Keratinocyte (primary cell): ENCODE measurements around the gene XYLT2.
"Not testable (repeated sequence)": the region's sequence is repeated elsewhere in the genome, so short reads cannot be mapped to it uniquely, and the experiment has no call there.

Experiments
- EZH2 ChIP-seq: IDR thresholded peaks from one replicate; pipeline ENCODE4 v1.6.1; 2012; ENCODE audit warnings: inconsistent platforms, mild to moderate bottlenecking, low read length, moderate library complexity
- TF ChIP-seq, protein P1 (sequence below), 3 experiments: IDR thresholded peaks in 1 of 3; conservative IDR thresholded peaks in 1 of 3; optimal IDR thresholded peaks in 1 of 3; 2 replicates in 2 of 3; 3 replicates in 1 of 3; pipeline versions ENCODE3 to v1.5.1; 2011; ENCODE audit warnings: low read length in 3 of 3, mild to moderate bottlenecking in 3 of 3, moderate library complexity in 2 of 3, control low read depth in 1 of 3, inconsistent platforms in 1 of 3; ENCODE audit not compliant: insufficient read depth in 2 of 3; ENCODE audit errors: extremely low read depth in 1 of 3

DNA sequence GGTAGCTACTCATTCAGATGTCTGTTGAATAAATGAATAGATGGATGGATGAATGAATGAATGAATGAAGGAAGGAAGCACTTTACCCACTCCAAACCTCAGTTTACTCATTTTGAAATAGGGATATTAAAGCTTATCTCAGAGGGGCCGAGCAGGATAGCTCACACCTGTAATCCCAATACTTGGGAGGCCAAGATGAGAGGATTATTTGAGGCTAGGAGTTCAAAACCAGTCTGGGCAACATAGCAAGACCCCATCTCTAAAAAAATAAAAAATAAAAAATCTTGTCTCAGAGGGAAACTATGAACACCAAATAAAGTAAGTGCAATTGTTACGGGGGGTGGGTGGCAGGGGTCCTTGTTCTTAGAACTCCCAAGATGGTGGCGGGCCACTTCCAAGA is 52.7 kb downstream of the XYLT2 start:
- TF ChIP-seq, protein P1, sequence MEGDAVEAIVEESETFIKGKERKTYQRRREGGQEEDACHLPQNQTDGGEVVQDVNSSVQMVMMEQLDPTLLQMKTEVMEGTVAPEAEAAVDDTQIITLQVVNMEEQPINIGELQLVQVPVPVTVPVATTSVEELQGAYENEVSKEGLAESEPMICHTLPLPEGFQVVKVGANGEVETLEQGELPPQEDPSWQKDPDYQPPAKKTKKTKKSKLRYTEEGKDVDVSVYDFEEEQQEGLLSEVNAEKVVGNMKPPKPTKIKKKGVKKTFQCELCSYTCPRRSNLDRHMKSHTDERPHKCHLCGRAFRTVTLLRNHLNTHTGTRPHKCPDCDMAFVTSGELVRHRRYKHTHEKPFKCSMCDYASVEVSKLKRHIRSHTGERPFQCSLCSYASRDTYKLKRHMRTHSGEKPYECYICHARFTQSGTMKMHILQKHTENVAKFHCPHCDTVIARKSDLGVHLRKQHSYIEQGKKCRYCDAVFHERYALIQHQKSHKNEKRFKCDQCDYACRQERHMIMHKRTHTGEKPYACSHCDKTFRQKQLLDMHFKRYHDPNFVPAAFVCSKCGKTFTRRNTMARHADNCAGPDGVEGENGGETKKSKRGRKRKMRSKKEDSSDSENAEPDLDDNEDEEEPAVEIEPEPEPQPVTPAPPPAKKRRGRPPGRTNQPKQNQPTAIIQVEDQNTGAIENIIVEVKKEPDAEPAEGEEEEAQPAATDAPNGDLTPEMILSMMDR (optimal IDR thresholded peaks at IDR 0.05 in 1 of 3, IDR thresholded peaks at IDR 0.05 in 1 of 3, conservative IDR thresholded peaks at IDR 0.05 in 1 of 3; ENCODE audit: extremely low read depth in 1 of 3, insufficient read depth in 2 of 3, low read length in 3 of 3): not testable (repeated sequence)
- not testable (repeated sequence) for TF ChIP-seq EZH2
